Measurements from ENCODE around the gene P3H3. TPM values are rescaled to one million over a fixed set of nuclear protein-coding genes. Genes with fewer than 3 reads are reported as not detected.

P3H3 gene
- total RNA-seq, 1 donor = 53.9 TPM

DNA sequence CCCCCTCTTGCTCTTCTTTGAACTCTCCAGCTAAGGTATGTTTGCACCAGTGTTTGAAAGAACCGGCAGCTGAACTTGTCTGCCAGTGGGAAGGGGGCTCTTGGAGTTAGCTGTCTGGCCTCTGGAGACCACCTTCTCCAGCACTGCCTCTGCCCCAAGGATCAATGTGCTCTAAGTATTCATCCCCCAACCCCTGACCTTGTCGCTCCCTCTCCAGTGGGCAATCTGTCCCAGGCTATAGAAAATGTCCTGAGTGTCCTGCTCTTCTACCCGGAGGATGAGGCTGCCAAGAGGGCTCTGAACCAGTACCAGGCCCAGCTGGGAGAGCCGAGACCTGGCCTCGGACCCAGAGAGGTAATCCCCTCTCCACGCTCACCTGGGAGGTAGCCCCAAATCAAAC, 2.8 kb downstream of the P3H3 start:
- H3K4me3 ChIP-seq (ENCODE audit: low read depth, low read length) = no peak overlapping the region
- DNase-seq (ENCODE audit: low read depth) = no peak
- TF ChIP-seq CTCF (IDR thresholded peaks at IDR 0.05; ENCODE audit: insufficient read depth, low read length) = no peak

GRCh38 chr12:6831450-6831995, 3.3 kb downstream of the P3H3 start:
- H3K4me3 ChIP-seq (ENCODE audit: low read depth, low read length) = no peak overlapping the region
- no peak for DNase-seq (ENCODE audit: low read depth)
- TF ChIP-seq CTCF (IDR thresholded peaks at IDR 0.05; ENCODE audit: insufficient read depth, low read length) = no peak

DNA sequence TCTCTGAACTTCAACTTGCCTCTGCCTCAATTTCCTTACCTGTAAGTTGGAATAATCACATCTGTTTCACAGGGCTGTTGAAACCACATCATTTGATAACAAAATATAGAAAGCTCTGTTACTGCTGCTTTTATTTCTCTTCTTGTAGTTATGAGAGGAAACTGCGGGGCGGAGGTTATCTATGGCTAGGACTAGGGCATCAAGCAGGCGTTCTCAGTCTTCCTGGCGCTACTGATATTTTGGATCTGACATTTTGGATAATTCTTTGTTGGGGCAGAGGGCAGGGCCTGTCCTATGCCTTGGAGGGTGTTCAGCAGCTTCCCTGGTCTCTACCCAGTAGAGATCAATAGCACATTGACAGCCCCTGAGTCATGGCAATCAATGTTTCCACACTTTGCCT, 3.9 kb downstream of the P3H3 start:
- no peak for DNase-seq (ENCODE audit: low read depth)
- no peak overlapping the region for H3K4me3 ChIP-seq (ENCODE audit: low read depth, low read length)
- TF ChIP-seq CTCF (IDR thresholded peaks at IDR 0.05; ENCODE audit: insufficient read depth, low read length) = no peak

- no peak for TF ChIP-seq CTCF (IDR thresholded peaks at IDR 0.05; ENCODE audit: insufficient read depth, low read length)
- no peak overlapping the region for H3K4me3 ChIP-seq (ENCODE audit: low read depth, low read length)
These were observed 5.1 kb downstream of the P3H3 start for GRCh38 chr12:6833189-6833890.

GRCh38 chr12:6834254-6834653, 6.0 kb downstream of the P3H3 start:
- no peak overlapping the region for H3K4me3 ChIP-seq (ENCODE audit: low read depth, low read length)
- no peak for TF ChIP-seq CTCF (IDR thresholded peaks at IDR 0.05; ENCODE audit: insufficient read depth, low read length)
- DNase-seq (ENCODE audit: low read depth) = no peak

More at GRCh38 chr12:6833189-6833890, 5.1 kb downstream of the P3H3 start:
- DNase-seq (ENCODE audit: low read depth) = no peak

GRCh38 chr12:6834873-6835272, 6.7 kb downstream of the P3H3 start:
- DNase-seq (ENCODE audit: low read depth) = no peak
- no peak for TF ChIP-seq CTCF (IDR thresholded peaks at IDR 0.05; ENCODE audit: insufficient read depth, low read length)
- no peak overlapping the region for H3K4me3 ChIP-seq (ENCODE audit: low read depth, low read length)
